A549 (cell line): ENCODE data around the gene TIMP3. TPM values are rescaled to one million over a fixed set of nuclear protein-coding genes. Genes with fewer than 3 reads are reported as not detected.

Experiments
- ATAC-seq, 2 experiments: fragments of 200-7000 bp in 1 of 2; fragments of >200 bp in 1 of 2; cut with Nextera tagmentation in 1 of 2; cut with Tn5 transposase in 1 of 2; 3 replicates each; pipeline versions ENCODE4 v1.8.0 to v1.9.1; 2018 to 2020; ENCODE audit warnings: mild to moderate bottlenecking in 1 of 2, moderate library complexity in 1 of 2
- CTCF ChIA-PET: fragments of 300-600 bp; sonication (Branson Sonifier 250); formaldehyde crosslinking; extraction: SDS; loops from one replicate; lab custom pipeline; 2021; ENCODE audit warnings: antibody characterized with exemption, inconsistent platforms; lab: Yijun Ruan, JAX
- POLR2A ChIA-PET: fragments of 350-600 bp; formaldehyde crosslinking; extraction: SDS; loops from one replicate; lab custom pipeline; 2021; ENCODE audit warnings: antibody characterized with exemption, inconsistent platforms; lab: Yijun Ruan, JAX
- DNase-seq, 2 experiments: peaks; one replicate each; pipeline versions ENCODE4 v3.0.0 to v3.0.0-alpha.2; 2011 to 2016; ENCODE audit warnings: low read depth in 1 of 2, low spot score in 1 of 2
- FAIRE-seq: peaks from 2 replicates; lab custom pipeline; 2011; peaks lifted over from hg19 to GRCh38; lab: Jason Lieb, UNC
- H3K27ac ChIP-seq, 2 experiments: fragments of >200 bp; sonication (Bioruptor Twin); formaldehyde crosslinking; 3 replicates each; pipeline ENCODE4 v1.5.1; 2016 to 2017
- H3K4me1 ChIP-seq: fragments of >200 bp; sonication (Bioruptor Twin); formaldehyde crosslinking; 3 replicates; pipeline ENCODE4 v1.6.1; 2016
- H3K4me2 ChIP-seq: fragments of >200 bp; sonication (Bioruptor Twin); formaldehyde crosslinking; 3 replicates; pipeline ENCODE4 v1.6.1; 2016
- H3K4me3 ChIP-seq: fragments of >200 bp; sonication (Bioruptor Twin); formaldehyde crosslinking; 3 replicates; pipeline ENCODE4 v1.5.1; 2016
- H3K9me3 ChIP-seq: fragments of >200 bp; sonication (Bioruptor Twin); formaldehyde crosslinking; 3 replicates; pipeline ENCODE4 v1.6.1; 2016
- BHLHE40 ChIP-seq: IDR thresholded peaks from 2 replicates; pipeline ENCODE4 v1.6.1; 2012; ENCODE audit warnings: low read depth, low read length, inconsistent platforms
- CBX8 ChIP-seq: fragments of 200-600 bp; sonication (generic); IDR thresholded peaks from 2 replicates; pipeline ENCODE4 v1.6.1; 2016
- CTCF ChIP-seq: fragments of >200 bp; sonication (Bioruptor Twin); formaldehyde crosslinking; IDR thresholded peaks from 3 replicates; pipeline ENCODE4 v1.5.1; 2016
- EHMT2 ChIP-seq: fragments of 200-600 bp; sonication (generic); IDR thresholded peaks from 2 replicates; pipeline ENCODE4 v1.6.1; 2016; ENCODE audit warnings: antibody characterized with exemption, low read depth, mild to moderate bottlenecking, moderate library complexity
- EP300 ChIP-seq, 2 experiments: fragments of >200 bp; sonication (Bioruptor Twin); formaldehyde crosslinking; IDR thresholded peaks; 2 replicates in 1 of 2; 3 replicates in 1 of 2; pipeline ENCODE4 v1.6.1; 2016 to 2017
- FOSL2 ChIP-seq, 2 experiments: fragments of 450-650 bp in 1 of 2; fragments of >200 bp in 1 of 2; sonication (Bioruptor Twin) in 1 of 2; formaldehyde crosslinking; IDR thresholded peaks; 2 replicates each; pipeline versions ENCODE4 v1.5.0 to v1.6.1; 2016 to 2020; ENCODE audit warnings: mild to moderate bottlenecking in 1 of 2, moderate library complexity in 1 of 2
- HEYL ChIP-seq: fragments of 250-450 bp; sonication (Bioruptor Pico); IDR thresholded peaks from 2 replicates; pipeline ENCODE4 v1.8.0; 2021; ENCODE audit warnings: mild to moderate bottlenecking, moderate library complexity
- HMGXB4 ChIP-seq: fragments of 250-450 bp; sonication (Bioruptor Pico); IDR thresholded peaks from 2 replicates; pipeline ENCODE4 v1.5.0; 2021; ENCODE audit warnings: mild to moderate bottlenecking, moderate library complexity, borderline replicate concordance
- HOXA7 ChIP-seq: fragments of 250-450 bp; sonication (Bioruptor Pico); IDR thresholded peaks from 2 replicates; pipeline ENCODE4 v1.5.0; 2020; ENCODE audit warnings: mild to moderate bottlenecking, moderate library complexity
- HOXB13 ChIP-seq: fragments of 250-450 bp; sonication (Bioruptor Pico); IDR thresholded peaks from 2 replicates; pipeline ENCODE4 v1.5.0; 2020; ENCODE audit warnings: low read depth, mild to moderate bottlenecking, moderate library complexity
- KDM5A ChIP-seq: fragments of 200-600 bp; sonication (generic); IDR thresholded peaks from 2 replicates; pipeline ENCODE4 v1.6.1; 2016; ENCODE audit warnings: antibody characterized with exemption, mild to moderate bottlenecking
- MAFK ChIP-seq: fragments of 450-650 bp; IDR thresholded peaks from 2 replicates; pipeline ENCODE4 v1.6.1; 2014; ENCODE audit not compliant: partially characterized antibody
- MAX ChIP-seq: IDR thresholded peaks from 2 replicates; pipeline ENCODE4 v1.6.1; 2012
- NFE2L2 ChIP-seq: fragments of 150-350 bp; conservative IDR thresholded peaks from 2 replicates; pipeline ENCODE4 v1.6.1; 2014; ENCODE audit warnings: low read length
- NPAS2 ChIP-seq: fragments of 250-450 bp; sonication (Bioruptor Pico); IDR thresholded peaks from 2 replicates; pipeline ENCODE4 v1.8.0; 2022; ENCODE audit warnings: mild to moderate bottlenecking, moderate library complexity, borderline replicate concordance
- NR3C1 ChIP-seq: fragments of >200 bp; sonication (Bioruptor Twin); formaldehyde crosslinking; IDR thresholded peaks from 3 replicates; pipeline ENCODE4 v1.6.1; 2017
- PHF8 ChIP-seq: fragments of 200-600 bp; sonication (generic); IDR thresholded peaks from 2 replicates; pipeline ENCODE4 v1.6.1; 2016; ENCODE audit warnings: low read depth, mild to moderate bottlenecking, antibody characterized with exemption, moderate library complexity, borderline replicate concordance
- POLR2AphosphoS2 ChIP-seq: conservative IDR thresholded peaks from 2 replicates; pipeline ENCODE4 v1.6.1; 2012; ENCODE audit warnings: low read length, improper control_type of control experiment, inconsistent platforms
- RARB ChIP-seq: fragments of 250-450 bp; sonication (Bioruptor Pico); IDR thresholded peaks from 2 replicates; pipeline ENCODE4 v1.8.0; 2021; ENCODE audit warnings: mild to moderate bottlenecking, moderate library complexity
- RCOR1 ChIP-seq: fragments of 150-350 bp; IDR thresholded peaks from 2 replicates; pipeline ENCODE4 v1.6.1; 2014; ENCODE audit warnings: antibody characterized with exemption, low read length, low read depth
- SMC3 ChIP-seq: fragments of >200 bp; sonication (Bioruptor Twin); formaldehyde crosslinking; IDR thresholded peaks from 3 replicates; pipeline ENCODE4 v1.6.1; 2018; ENCODE audit warnings: inconsistent platforms
- SREBF2 ChIP-seq: fragments of 450-650 bp; IDR thresholded peaks from 2 replicates; pipeline ENCODE4 v1.6.1; 2014; ENCODE audit warnings: mild to moderate bottlenecking, moderate library complexity
- TFCP2L1 ChIP-seq: fragments of 250-450 bp; sonication (Bioruptor Pico); IDR thresholded peaks from 2 replicates; pipeline ENCODE4 v1.5.0; 2021; ENCODE audit warnings: mild to moderate bottlenecking
- ZC3H11A ChIP-seq: fragments of 450-650 bp; IDR thresholded peaks from 2 replicates; pipeline ENCODE4 v1.6.1; 2014; ENCODE audit warnings: antibody characterized with exemption, mild to moderate bottlenecking
- ZFP36 ChIP-seq: fragments of 450-650 bp; IDR thresholded peaks from 2 replicates; pipeline ENCODE4 v1.6.1; 2014; ENCODE audit warnings: borderline replicate concordance; ENCODE audit not compliant: partially characterized antibody
- ZSCAN20 ChIP-seq: fragments of 250-450 bp; sonication (Bioruptor Pico); IDR thresholded peaks from 2 replicates; pipeline ENCODE4 v1.8.0; 2022; ENCODE audit warnings: mild to moderate bottlenecking, moderate library complexity
- WGBS: methylation state at CpG from one replicate; pipeline ENCODE4 v1.1.6; 2017; ENCODE audit errors: missing lambda C conversion rate; 5-methylcytosine and 5-hydroxymethylcytosine counted together
- polyA plus RNA-seq, 4 experiments: library from polyadenylated mRNA; depleted of rRNA in 3 of 4; stranded (reverse); fragments of >200 nt; fragmentation: RNase III in 1 of 4; extraction: RNeasy Plus Mini Kit Qiagen cat#74134 plus additional on column Dnase treatment in 1 of 4; gene quantifications; 2 replicates in 3 of 4; 3 replicates in 1 of 4; pipeline ENCODE4 v1.2.3, GENCODE V29; 2011 to 2017
- TF ChIP-seq, protein P1 (sequence below): fragments of >200 bp; sonication (Bioruptor Twin); formaldehyde crosslinking; IDR thresholded peaks from 2 replicates; pipeline ENCODE4 v1.6.1; 2016
- TF ChIP-seq, protein P2 (sequence below): fragments of 200-600 bp; sonication (generic); IDR thresholded peaks from 2 replicates; pipeline ENCODE4 v1.6.1; 2016; ENCODE audit warnings: antibody characterized with exemption, mild to moderate bottlenecking, moderate library complexity
- TF ChIP-seq, protein P3 (sequence below): fragments of 450-650 bp; IDR thresholded peaks from 2 replicates; pipeline ENCODE4 v1.6.1; 2014; ENCODE audit warnings: antibody characterized with exemption

Gene TIMP3
- polyA plus RNA-seq, 2 of the 4 experiments (the other 2 are of a cell fraction), result 1.4 to 1.7 TPM

DNA sequence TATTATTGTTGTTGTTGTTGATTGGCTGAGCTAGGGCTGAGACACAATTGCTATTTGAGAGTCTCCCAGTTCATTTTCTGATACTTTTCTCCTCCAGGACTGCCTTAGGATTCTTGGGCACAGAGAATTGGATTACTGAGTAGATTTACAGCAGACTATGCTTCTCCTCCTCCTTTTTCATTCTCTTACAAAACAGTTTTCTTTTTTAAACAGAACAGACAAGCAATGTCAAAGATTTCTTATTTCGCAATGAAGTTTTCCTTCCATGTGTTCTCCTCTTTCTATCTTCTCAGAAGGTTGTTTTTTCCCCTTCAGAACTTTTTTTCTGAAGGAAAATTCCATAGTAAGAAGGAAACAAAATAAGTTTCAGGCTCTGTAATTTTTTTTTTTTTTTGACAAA is 19.8 kb upstream of the TIMP3 start:
- no peaks in the 10 kb centered on the region for H3K9me3 ChIP-seq
- 59% methylated on average over 1 of the region's 1 CpG for WGBS
- ChIA-PET CTCF (interaction anchor here (1.5 kb wide), 1 partner anchor 15 kb away, joined by 5 read pairs; no protein-coding TSS in a partner anchor), POLR2A (no interaction called here)
- ATAC-seq (no peak), FAIRE-seq (no peak), DNase-seq (no peak)
- no peak overlapping the region for H3K27ac ChIP-seq
- no peak overlapping the region for H3K4me2 ChIP-seq
- TF ChIP-seq RCOR1 (no peak), NPAS2 (CRISPR knock-in tag) (no peak), EP300 (IDR thresholded peaks at IDR 0.05) (no peak), MAX (no peak), ZSCAN20 (CRISPR knock-in tag) (no peak), TFCP2L1 (no peak), ZFP36 (no peak), ZC3H11A (no peak), HEYL (no peak), NR3C1 (no peak), POLR2AphosphoS2 (no peak), MAFK (no peak), RARB (no peak), SMC3 (no peak), NFE2L2 (no peak), CBX8 (no peak)
- TF ChIP-seq, protein P1, sequence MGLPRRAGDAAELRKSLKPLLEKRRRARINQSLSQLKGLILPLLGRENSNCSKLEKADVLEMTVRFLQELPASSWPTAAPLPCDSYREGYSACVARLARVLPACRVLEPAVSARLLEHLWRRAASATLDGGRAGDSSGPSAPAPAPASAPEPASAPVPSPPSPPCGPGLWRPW, result no peak
- TF ChIP-seq, protein P2, sequence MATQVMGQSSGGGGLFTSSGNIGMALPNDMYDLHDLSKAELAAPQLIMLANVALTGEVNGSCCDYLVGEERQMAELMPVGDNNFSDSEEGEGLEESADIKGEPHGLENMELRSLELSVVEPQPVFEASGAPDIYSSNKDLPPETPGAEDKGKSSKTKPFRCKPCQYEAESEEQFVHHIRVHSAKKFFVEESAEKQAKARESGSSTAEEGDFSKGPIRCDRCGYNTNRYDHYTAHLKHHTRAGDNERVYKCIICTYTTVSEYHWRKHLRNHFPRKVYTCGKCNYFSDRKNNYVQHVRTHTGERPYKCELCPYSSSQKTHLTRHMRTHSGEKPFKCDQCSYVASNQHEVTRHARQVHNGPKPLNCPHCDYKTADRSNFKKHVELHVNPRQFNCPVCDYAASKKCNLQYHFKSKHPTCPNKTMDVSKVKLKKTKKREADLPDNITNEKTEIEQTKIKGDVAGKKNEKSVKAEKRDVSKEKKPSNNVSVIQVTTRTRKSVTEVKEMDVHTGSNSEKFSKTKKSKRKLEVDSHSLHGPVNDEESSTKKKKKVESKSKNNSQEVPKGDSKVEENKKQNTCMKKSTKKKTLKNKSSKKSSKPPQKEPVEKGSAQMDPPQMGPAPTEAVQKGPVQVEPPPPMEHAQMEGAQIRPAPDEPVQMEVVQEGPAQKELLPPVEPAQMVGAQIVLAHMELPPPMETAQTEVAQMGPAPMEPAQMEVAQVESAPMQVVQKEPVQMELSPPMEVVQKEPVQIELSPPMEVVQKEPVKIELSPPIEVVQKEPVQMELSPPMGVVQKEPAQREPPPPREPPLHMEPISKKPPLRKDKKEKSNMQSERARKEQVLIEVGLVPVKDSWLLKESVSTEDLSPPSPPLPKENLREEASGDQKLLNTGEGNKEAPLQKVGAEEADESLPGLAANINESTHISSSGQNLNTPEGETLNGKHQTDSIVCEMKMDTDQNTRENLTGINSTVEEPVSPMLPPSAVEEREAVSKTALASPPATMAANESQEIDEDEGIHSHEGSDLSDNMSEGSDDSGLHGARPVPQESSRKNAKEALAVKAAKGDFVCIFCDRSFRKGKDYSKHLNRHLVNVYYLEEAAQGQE, result no peak
- TF ChIP-seq, protein P3, sequence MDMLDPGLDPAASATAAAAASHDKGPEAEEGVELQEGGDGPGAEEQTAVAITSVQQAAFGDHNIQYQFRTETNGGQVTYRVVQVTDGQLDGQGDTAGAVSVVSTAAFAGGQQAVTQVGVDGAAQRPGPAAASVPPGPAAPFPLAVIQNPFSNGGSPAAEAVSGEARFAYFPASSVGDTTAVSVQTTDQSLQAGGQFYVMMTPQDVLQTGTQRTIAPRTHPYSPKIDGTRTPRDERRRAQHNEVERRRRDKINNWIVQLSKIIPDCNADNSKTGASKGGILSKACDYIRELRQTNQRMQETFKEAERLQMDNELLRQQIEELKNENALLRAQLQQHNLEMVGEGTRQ, result no peak
- no peaks in the 10 kb centered on the region for H3K4me1 ChIP-seq
- H3K4me3 ChIP-seq, result no peak overlapping the region

DNA sequence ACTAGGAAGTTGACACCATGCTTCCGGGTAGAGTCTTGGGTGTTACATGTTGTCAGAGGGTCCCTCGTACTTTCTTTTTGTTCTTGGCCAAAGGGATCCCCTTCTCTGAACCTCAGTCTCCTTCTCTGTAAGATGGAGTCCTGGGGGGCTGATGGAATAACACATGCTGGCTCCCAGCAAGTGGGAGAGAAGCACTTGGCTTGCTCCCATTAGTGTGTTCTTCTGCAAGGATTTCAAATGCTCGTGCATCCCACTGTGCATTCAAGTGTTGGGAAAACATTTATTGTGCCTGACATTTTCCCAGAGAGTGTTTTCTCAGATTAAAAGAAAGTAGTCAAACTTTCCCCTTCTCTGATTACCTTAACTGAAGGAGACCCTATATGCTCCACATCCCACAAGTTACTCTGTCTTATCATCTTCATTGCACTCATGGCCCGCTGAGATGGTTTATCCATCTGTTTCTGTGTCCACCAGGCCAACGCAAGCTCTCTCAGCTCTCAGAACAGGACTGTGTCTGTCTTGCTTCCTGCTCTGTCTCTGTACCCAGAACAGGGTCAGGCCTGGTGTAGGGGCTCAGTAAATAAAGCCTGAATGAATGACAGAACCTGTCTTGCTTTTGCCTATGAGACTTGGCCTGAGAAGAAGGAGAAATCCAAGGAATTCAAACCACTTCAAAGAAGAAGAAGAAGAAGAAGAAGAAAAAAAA is 16.0 kb upstream of the TIMP3 start:
- DNase-seq (no peak), FAIRE-seq (no peak), ATAC-seq (no peak)
- H3K4me1 ChIP-seq, result no peaks in the 10 kb centered on the region
- WGBS, result 17% methylated on average over 5 of the region's 5 CpGs
- ChIA-PET CTCF (interaction anchor here (3.9 kb wide), 1 partner anchor 11 kb away, joined by 15 read pairs; no protein-coding TSS in a partner anchor), POLR2A (no interaction called here)
- H3K27ac ChIP-seq, result no peak overlapping the region
- H3K4me2 ChIP-seq, result no peak overlapping the region
- H3K4me3 ChIP-seq, result no peak overlapping the region
- no peaks in the 10 kb centered on the region for H3K9me3 ChIP-seq
- TF ChIP-seq BHLHE40, result no peak
- no peak for TF ChIP-seq FOSL2 (IDR thresholded peaks at IDR 0.05)
- TF ChIP-seq FOSL2 (CRISPR knock-in tag; IDR thresholded peaks at IDR 0.05), result no peak
- no peak for TF ChIP-seq CTCF
- no peak for TF ChIP-seq ZFP36
- TF ChIP-seq KDM5A, result no peak
- no peak for TF ChIP-seq HOXA7 (CRISPR knock-in tag)
- no peak for TF ChIP-seq HOXB13 (CRISPR knock-in tag)
- TF ChIP-seq MAX, result no peak
- no peak for TF ChIP-seq HMGXB4 (CRISPR knock-in tag)
- no peak for TF ChIP-seq SREBF2
- TF ChIP-seq PHF8, result no peak
- TF ChIP-seq RCOR1, result no peak
- TF ChIP-seq CBX8, result no peak
- no peak for TF ChIP-seq RARB
- TF ChIP-seq EHMT2, result no peak
- no peak for TF ChIP-seq HEYL
